Hepatocyte (in vitro differentiated cells): Measurements from ENCODE around the gene CLSTN1. TPM values are rescaled to one million over a fixed set of nuclear protein-coding genes. Genes with fewer than 3 reads are reported as not detected.

ENCODE experiments used
- DNase-seq: peaks from one replicate; pipeline ENCODE4 v3.0.0-alpha.2; 2016; ENCODE audit warnings: low spot score
- H2AFZ ChIP-seq: fragments of 200-600 bp; sonication (generic); 2 replicates; pipeline ENCODE4 v1.6.0; 2016; ENCODE audit warnings: antibody characterized with exemption, mild to moderate bottlenecking
- H3K27ac ChIP-seq: fragments of 200-600 bp; sonication (generic); 2 replicates; pipeline ENCODE4 v1.5.1; 2016; ENCODE audit warnings: mild to moderate bottlenecking
- H3K27me3 ChIP-seq: fragments of 200-600 bp; sonication (generic); 2 replicates; pipeline ENCODE4 v1.6.1; 2016
- H3K36me3 ChIP-seq: fragments of 200-600 bp; sonication (generic); replicated peaks from 2 replicates; pipeline ENCODE4 v1.5.1; 2016; ENCODE audit warnings: low read depth; ENCODE audit not compliant: insufficient read depth
- H3K4me1 ChIP-seq: fragments of 200-600 bp; sonication (generic); 2 replicates; pipeline ENCODE4 v1.5.1; 2016; ENCODE audit warnings: mild to moderate bottlenecking, moderate library complexity; ENCODE audit not compliant: insufficient read depth
- H3K4me2 ChIP-seq: fragments of 200-600 bp; sonication (generic); 2 replicates; pipeline ENCODE4 v1.6.0; 2016
- H3K4me3 ChIP-seq: fragments of 200-600 bp; sonication (generic); 2 replicates; pipeline ENCODE4 v1.5.1; 2016; ENCODE audit warnings: mild to moderate bottlenecking
- H3K79me2 ChIP-seq: fragments of 200-600 bp; sonication (generic); 2 replicates; pipeline ENCODE4 v1.6.0; 2017; ENCODE audit warnings: mild to moderate bottlenecking
- H3K9me2 ChIP-seq: fragments of 200-600 bp; sonication (generic); replicated peaks from 2 replicates; pipeline ENCODE4 v1.6.0; 2017; ENCODE audit warnings: mild to moderate bottlenecking; ENCODE audit not compliant: insufficient read depth
- H3K9me3 ChIP-seq: fragments of 200-600 bp; sonication (generic); 2 replicates; pipeline ENCODE4 v1.5.1; 2016; ENCODE audit warnings: low read depth, mild to moderate bottlenecking
- H4K20me1 ChIP-seq: fragments of 200-600 bp; sonication (generic); 2 replicates; pipeline ENCODE4 v1.6.0; 2016; ENCODE audit warnings: mild to moderate bottlenecking; ENCODE audit not compliant: insufficient read depth, poor library complexity, severe bottlenecking
- EZH2 ChIP-seq: fragments of 200-600 bp; sonication (generic); IDR thresholded peaks from 2 replicates; pipeline ENCODE4 v1.6.1; 2016; ENCODE audit warnings: antibody characterized with exemption, mild to moderate bottlenecking, borderline replicate concordance
- EZH2phosphoT487 ChIP-seq: fragments of 200-600 bp; sonication (generic); IDR thresholded peaks from one replicate; pipeline ENCODE4 v1.6.1; 2018; ENCODE audit warnings: antibody characterized with exemption, mild to moderate bottlenecking, low read depth, moderate library complexity; ENCODE audit not compliant: unreplicated experiment, severe bottlenecking
- WGBS: methylation state at CpG from one replicate; pipeline ENCODE4 v1.1.6; 2016; ENCODE audit warnings: low lambda C conversion rate; ENCODE audit errors: missing lambda C conversion rate; 5-methylcytosine and 5-hydroxymethylcytosine counted together
- polyA plus RNA-seq: library from polyadenylated mRNA; unstranded; fragments of >200 nt; fragmentation: Nextera tagmentation; extraction: Ambion mirVana; gene quantifications from 2 replicates; pipeline ENCODE4 v1.2.1, GENCODE V29; 2016
- total RNA-seq: library from RNA; depleted of rRNA; stranded (reverse); fragments of >200 nt; gene quantifications from 2 replicates; pipeline ENCODE4 v1.2.3, GENCODE V29; 2014
- TF ChIP-seq, protein P1 (sequence below): fragments of 200-600 bp; sonication (generic); IDR thresholded peaks from 2 replicates; pipeline ENCODE4 v1.5.1; 2016; ENCODE audit warnings: antibody characterized with exemption, mild to moderate bottlenecking; ENCODE audit not compliant: poor library complexity

Gene CLSTN1
- total and polyA plus RNA-seq, 2 experiments from 2014 or later: 47.7 to 74.2 TPM

DNA sequence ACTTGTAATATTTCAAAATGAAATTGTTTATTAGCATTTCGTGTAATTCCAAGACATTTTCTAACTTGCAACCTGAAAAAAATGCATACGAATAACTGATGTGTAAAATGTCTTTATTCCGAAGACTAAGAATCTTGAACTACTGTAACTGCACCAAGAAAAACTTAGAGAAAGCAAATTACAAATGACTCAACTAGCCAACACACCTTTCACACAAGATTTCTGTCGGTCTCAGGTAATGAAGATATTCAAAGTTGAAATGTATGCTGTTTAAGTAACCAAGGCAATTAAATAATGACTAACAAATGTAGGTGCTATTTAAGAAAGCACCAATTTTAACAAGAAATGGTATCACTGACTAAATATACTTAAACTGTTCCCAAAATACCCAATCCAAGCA is 2.1 kb downstream of the CLSTN1 start:
- Histone ChIP-seq H4K20me1 (peaks cover 16% of the 10 kb centered on the region), H3K27ac (no peak overlapping the region), H3K9me2 (no peaks in the 10 kb centered on the region), H3K4me3 (no peak overlapping the region), H3K27me3 (no peaks in the 10 kb centered on the region), H3K9me3 (no peaks in the 10 kb centered on the region), H2AFZ (no peak overlapping the region), H3K4me2 (peak overlapping the region; percentile 90), H3K36me3 (no peaks in the 10 kb centered on the region), H3K4me1 (peaks cover 8% of the 10 kb centered on the region), H3K79me2 (peaks cover 64% of the 10 kb centered on the region)
- TF ChIP-seq EZH2 (no peak), EZH2phosphoT487 (no peak)
- TF ChIP-seq, protein P1, sequence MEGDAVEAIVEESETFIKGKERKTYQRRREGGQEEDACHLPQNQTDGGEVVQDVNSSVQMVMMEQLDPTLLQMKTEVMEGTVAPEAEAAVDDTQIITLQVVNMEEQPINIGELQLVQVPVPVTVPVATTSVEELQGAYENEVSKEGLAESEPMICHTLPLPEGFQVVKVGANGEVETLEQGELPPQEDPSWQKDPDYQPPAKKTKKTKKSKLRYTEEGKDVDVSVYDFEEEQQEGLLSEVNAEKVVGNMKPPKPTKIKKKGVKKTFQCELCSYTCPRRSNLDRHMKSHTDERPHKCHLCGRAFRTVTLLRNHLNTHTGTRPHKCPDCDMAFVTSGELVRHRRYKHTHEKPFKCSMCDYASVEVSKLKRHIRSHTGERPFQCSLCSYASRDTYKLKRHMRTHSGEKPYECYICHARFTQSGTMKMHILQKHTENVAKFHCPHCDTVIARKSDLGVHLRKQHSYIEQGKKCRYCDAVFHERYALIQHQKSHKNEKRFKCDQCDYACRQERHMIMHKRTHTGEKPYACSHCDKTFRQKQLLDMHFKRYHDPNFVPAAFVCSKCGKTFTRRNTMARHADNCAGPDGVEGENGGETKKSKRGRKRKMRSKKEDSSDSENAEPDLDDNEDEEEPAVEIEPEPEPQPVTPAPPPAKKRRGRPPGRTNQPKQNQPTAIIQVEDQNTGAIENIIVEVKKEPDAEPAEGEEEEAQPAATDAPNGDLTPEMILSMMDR: no peak
- no peak for DNase-seq
- 83% methylated on average over 4 of the region's 4 CpGs for WGBS

DNA sequence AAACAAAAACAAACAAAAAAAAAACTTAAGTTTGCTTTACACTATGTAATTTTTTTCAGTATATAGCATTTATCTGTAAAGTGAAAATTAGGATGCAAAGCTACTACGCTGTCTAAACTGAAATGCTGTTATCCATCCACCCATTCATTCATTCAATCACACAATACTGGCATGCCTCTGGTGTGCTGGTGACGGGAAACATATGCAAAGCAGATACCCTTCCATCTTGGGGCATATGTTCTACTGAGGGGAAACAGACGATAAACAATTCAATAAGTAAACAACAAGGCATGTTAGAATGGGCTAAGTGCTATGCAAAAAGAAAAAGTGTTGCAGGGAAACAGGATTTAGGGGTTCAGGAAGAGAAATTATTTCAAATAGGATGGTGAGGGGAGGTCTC is 3.2 kb downstream of the CLSTN1 start:
- TF ChIP-seq EZH2: no peak
- TF ChIP-seq EZH2phosphoT487: no peak
- TF ChIP-seq, protein P1: no peak
- Histone ChIP-seq H2AFZ (no peak overlapping the region), H3K4me1 (peaks cover 14% of the 10 kb centered on the region), H3K36me3 (no peaks in the 10 kb centered on the region), H3K4me3 (no peak overlapping the region), H4K20me1 (peaks cover 19% of the 10 kb centered on the region), H3K9me2 (no peaks in the 10 kb centered on the region), H3K9me3 (no peaks in the 10 kb centered on the region), H3K27me3 (no peaks in the 10 kb centered on the region), H3K27ac (no peak overlapping the region), H3K79me2 (peaks cover 74% of the 10 kb centered on the region), H3K4me2 (no peak overlapping the region)
- WGBS: 81% methylated on average over 3 of the region's 3 CpGs
- DNase-seq: no peak

DNA sequence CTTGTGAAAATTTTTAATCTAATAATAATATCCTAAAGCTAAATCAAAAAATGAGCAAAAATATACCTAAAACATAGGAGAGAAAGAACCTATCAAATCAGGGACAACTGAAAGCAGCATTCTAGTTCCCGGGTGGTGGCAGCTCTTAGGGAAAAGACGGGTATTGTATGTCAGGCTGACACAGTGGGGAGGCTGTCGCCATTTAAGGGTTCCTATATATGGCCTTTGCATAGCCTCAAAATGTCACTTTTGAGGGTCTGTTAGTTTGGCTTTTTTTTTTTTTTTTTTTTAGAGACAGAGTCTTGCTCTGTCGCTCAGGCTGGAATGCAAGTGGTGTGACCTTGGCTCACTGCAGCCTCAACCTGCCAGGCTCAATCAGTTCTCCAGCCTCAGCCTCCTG is 6.0 kb downstream of the CLSTN1 start:
- Histone ChIP-seq H3K9me2 (no peaks in the 10 kb centered on the region), H3K4me3 (no peak overlapping the region), H3K4me2 (no peak overlapping the region), H3K36me3 (no peaks in the 10 kb centered on the region), H4K20me1 (peaks cover 19% of the 10 kb centered on the region), H3K27ac (no peak overlapping the region), H3K9me3 (no peaks in the 10 kb centered on the region), H3K79me2 (peaks cover 97% of the 10 kb centered on the region), H2AFZ (no peak overlapping the region), H3K27me3 (no peaks in the 10 kb centered on the region), H3K4me1 (peaks cover 14% of the 10 kb centered on the region)
- DNase-seq: no peak
- TF ChIP-seq, protein P1: no peak
- TF ChIP-seq EZH2phosphoT487 (no peak), EZH2 (no peak)
- WGBS: 91% methylated on average over 3 of the region's 4 CpGs

DNA sequence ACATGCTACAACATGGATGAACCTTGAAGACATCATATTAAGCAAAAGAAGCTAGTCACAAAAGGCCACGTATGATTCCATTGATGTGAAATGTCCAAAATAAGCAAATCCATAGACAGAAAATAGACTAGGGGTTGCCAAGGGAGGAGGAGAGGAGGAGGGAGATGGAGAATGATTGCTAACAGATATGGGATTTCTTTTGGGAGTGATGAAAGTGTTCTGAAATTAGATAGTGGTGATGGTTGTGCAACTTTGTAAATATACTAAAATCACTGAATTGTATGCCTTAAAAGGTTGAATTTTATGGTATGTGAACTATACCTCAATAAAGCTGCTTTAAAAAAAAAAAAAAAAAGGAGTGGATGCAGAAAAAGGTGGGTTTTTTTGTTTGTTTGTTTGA is 7.6 kb downstream of the CLSTN1 start:
- H3K27ac ChIP-seq: peak overlapping the region; percentile 49
- no peak overlapping the region for H3K4me2 ChIP-seq
- H2AFZ ChIP-seq: no peak overlapping the region
- H3K4me3 ChIP-seq: no peak overlapping the region
- peaks cover 97% of the 10 kb centered on the region for H3K79me2 ChIP-seq
- H3K36me3 ChIP-seq: no peaks in the 10 kb centered on the region
- H3K9me3 ChIP-seq: no peaks in the 10 kb centered on the region
- peaks cover 15% of the 10 kb centered on the region for H3K4me1 ChIP-seq
- H3K9me2 ChIP-seq: no peaks in the 10 kb centered on the region
- WGBS: 84% methylated on average over 1 of the region's 1 CpG
- no peak for DNase-seq
- no peak for TF ChIP-seq EZH2
- no peak for TF ChIP-seq EZH2phosphoT487
- TF ChIP-seq, protein P1: no peak
- H4K20me1 ChIP-seq: peaks cover 15% of the 10 kb centered on the region
- H3K27me3 ChIP-seq: no peaks in the 10 kb centered on the region
